Gastroesophageal sphincter (tissue), 3 donors: ENCODE data around the gene CFAP210.

Experiments
- CTCF ChIP-seq, 4 experiments: fragments of 200-600 bp in 2 of 4; fragments of 450-650 bp in 2 of 4; sonication (generic) in 1 of 4; IDR thresholded peaks; one replicate each; pipeline ENCODE4 v1.5.1; 2017 to 2019; ENCODE audit warnings: antibody characterized with exemption in 4 of 4, mild to moderate bottlenecking in 2 of 4, moderate library complexity in 2 of 4
- POLR2A ChIP-seq, 2 donors: fragments of 450-650 bp; IDR thresholded peaks; one replicate each; pipeline ENCODE4 v1.6.1; 2017; ENCODE audit warnings: antibody characterized with exemption in 2 of 2, mild to moderate bottlenecking in 2 of 2, moderate library complexity in 1 of 2

- no peak for TF ChIP-seq CTCF (IDR thresholded peaks at IDR 0.05)
- TF ChIP-seq POLR2A (IDR thresholded peaks at IDR 0.05) = no peak
Observed at GRCh38 chr2:169735623-169736022, 41.4 kb upstream of the CFAP210 start.
